Activated CD4-positive, alpha-beta T cell treated with anti-CD3 and anti-CD28 coated beads, Interleukin-2, amount 10 ng/mL, durations not matched to agents 24 days and 14 days (primary cell): ENCODE measurements around the gene DMAC2. TPM values are rescaled to one million over a fixed set of nuclear protein-coding genes. Genes with fewer than 3 reads are reported as not detected.
A peak's percentile ranks its signal among the peaks of the same experiment; 100 is the strongest.

Experiments used
- DNase-seq: peaks from one replicate; pipeline ENCODE4 v3.0.0; 2022
- H3K27ac Mint-ChIP-seq: one replicate; pipeline ENCODE4 v1.8.0; 2022; ENCODE audit warnings: mild to moderate bottlenecking, mixed read lengths
- H3K27me3 Mint-ChIP-seq: one replicate; pipeline ENCODE4 v1.8.0; 2022; ENCODE audit warnings: mixed read lengths
- H3K36me3 Mint-ChIP-seq: one replicate; pipeline ENCODE4 v1.8.0; 2022; ENCODE audit warnings: low read depth, mild to moderate bottlenecking, mixed read lengths
- H3K4me1 Mint-ChIP-seq: one replicate; pipeline ENCODE4 v1.8.0; 2021; ENCODE audit warnings: mixed read lengths
- H3K4me3 Mint-ChIP-seq: one replicate; pipeline ENCODE4 v1.8.0; 2022; ENCODE audit warnings: mild to moderate bottlenecking, moderate library complexity, mixed read lengths
- H3K9me3 Mint-ChIP-seq: one replicate; pipeline ENCODE4 v1.8.0; 2021; ENCODE audit warnings: mixed read lengths
- intact Hi-C: fragments of 100-400 bp; cut with micrococcal nuclease; formaldehyde crosslinking; loops from one replicate; pipeline ENCODE4 v1.15.1; 2023
- total RNA-seq: library from RNA; stranded (reverse); gene quantifications from 2 replicates; pipeline ENCODE4 v1.2.3, GENCODE V29; 2022

Gene DMAC2
- total RNA-seq, 1 donor from 2014 or later, result 58.7 TPM

DNA sequence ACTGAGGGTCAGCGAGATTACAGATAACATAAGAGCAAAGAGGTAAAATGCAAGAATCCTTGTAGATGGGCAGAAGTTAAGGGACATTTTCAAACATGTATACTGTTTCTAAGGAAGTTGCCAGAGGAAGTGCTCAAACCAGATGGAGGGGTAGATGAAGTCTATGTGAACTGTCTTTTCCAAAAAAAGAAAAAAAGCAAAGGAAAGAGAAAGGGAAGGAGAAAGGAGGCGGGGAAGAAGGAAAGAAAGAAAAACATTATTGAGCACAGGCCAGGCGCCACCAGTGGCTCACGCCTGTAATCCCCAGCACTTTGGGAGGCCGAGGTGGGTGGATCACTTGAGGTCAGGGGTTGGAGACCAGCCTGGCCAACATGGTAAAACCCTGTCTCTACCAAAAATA, 5.3 kb downstream of the DMAC2 start:
- no peak overlapping the region for H3K4me3 Mint-ChIP-seq
- H3K27ac Mint-ChIP-seq, result peak overlapping the region; percentile 29
- no peaks in the 10 kb centered on the region for H3K27me3 Mint-ChIP-seq
- H3K4me1 Mint-ChIP-seq, result peaks cover 7% of the 10 kb centered on the region
- intact Hi-C loops, result no loop called here
- peaks cover 26% of the 10 kb centered on the region for H3K36me3 Mint-ChIP-seq
- no peaks in the 10 kb centered on the region for H3K9me3 Mint-ChIP-seq
- DNase-seq, result no peak

DNA sequence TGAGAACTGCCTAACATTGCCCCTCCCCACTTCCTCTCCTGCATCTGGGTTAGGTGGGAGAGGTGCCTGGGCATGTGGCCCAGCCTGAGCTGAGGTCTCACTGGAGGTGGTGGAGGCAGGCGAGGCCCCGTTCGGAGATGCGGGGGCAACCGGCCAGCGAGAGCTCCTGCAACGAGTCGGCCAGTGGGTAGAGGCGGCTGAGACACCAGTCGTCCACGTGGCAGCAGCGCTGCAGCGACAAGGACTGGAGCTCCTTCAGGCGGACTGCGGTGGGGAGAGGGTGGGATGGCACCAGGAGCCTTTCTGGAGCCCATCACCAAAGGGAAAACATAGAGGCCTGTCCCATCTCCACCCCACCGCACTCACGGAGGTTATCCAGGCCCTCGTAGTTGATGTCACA, 6.5 kb downstream of the DMAC2 start:
- H3K4me3 Mint-ChIP-seq, result no peak overlapping the region
- peaks cover 28% of the 10 kb centered on the region for H3K36me3 Mint-ChIP-seq
- H3K27ac Mint-ChIP-seq, result no peak overlapping the region
- no peaks in the 10 kb centered on the region for H3K9me3 Mint-ChIP-seq
- peaks cover 9% of the 10 kb centered on the region for H3K4me1 Mint-ChIP-seq
- no peak for DNase-seq
- H3K27me3 Mint-ChIP-seq, result no peaks in the 10 kb centered on the region
- intact Hi-C loops, result no loop called here

DNA sequence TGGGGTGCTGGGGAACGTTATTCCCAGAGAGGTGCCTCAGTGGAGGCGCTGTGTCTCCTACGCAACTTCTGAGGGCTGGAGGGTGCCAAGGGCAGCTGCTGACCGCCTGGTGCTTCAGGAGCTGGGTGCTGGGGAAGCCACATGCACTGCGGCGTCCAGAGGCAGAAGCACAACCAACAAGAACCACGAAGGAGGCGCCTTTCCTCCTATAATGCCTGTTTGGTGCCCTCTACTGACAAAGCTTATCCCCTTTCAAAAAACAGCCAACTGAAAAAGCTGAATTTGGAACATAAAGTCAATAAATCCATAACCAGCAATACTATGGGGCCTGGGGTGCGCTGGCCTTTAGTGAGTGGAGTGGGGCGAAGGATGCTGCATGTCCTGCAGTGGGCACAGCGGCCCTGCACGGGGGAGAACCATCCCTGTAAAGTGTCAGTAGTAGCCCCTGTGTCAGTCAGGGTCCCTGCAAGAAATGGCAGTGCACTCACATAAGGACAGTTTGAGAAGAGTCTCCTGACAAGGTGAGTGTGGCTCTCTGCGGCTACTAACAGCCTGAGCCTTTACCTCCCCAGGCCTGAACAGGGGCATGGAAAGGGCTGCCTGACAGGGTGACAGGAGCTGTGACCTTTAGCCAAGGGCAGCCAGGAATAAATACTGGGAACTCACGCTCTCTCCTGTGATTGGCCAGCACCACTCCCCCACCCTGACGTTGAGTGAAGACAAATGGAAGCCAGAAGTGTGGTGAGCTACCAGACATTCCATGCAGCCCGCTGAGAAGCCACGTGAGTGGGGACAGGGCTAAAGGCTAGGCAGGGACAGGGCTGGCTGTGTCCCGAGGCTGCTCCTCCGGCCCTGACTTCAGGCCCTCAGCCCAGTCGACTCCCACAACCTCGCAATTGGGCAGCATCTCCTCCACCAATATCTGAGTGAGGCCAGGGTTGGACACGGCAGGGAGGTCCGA, 8.0 kb downstream of the DMAC2 start:
- Mint-ChIP-seq H3K9me3 (no peaks in the 10 kb centered on the region), H3K36me3 (peaks cover 28% of the 10 kb centered on the region), H3K27me3 (no peaks in the 10 kb centered on the region), H3K4me3 (no peak overlapping the region), H3K27ac (no peak overlapping the region), H3K4me1 (peaks cover 14% of the 10 kb centered on the region)
- no peak for DNase-seq
- intact Hi-C loops, result no loop called here

DNA sequence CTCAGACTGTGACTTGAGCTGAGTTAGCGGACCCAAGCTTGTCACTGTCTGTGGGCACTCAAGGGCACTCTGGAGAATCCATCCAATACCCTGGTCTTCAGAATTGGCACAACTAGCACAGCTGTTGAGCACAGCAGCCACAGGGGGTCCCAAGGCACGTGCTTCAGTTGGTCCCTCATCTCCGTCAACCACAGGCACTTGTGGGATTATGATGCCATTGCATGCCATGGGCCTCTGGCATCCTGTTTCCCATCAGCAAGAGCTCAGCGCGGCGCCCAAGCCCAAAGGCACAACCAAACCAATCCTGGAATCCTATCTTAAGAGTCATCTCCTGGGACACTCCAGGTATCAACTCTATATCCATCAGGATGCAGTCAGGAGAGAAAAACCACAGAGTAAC, 8.8 kb downstream of the DMAC2 start:
- Mint-ChIP-seq H3K4me3 (no peak overlapping the region), H3K4me1 (peaks cover 14% of the 10 kb centered on the region), H3K36me3 (peaks cover 25% of the 10 kb centered on the region), H3K27ac (peak overlapping the region; percentile 12), H3K9me3 (no peaks in the 10 kb centered on the region), H3K27me3 (no peaks in the 10 kb centered on the region)
- intact Hi-C loops, result no loop called here
- no peak for DNase-seq

DNA sequence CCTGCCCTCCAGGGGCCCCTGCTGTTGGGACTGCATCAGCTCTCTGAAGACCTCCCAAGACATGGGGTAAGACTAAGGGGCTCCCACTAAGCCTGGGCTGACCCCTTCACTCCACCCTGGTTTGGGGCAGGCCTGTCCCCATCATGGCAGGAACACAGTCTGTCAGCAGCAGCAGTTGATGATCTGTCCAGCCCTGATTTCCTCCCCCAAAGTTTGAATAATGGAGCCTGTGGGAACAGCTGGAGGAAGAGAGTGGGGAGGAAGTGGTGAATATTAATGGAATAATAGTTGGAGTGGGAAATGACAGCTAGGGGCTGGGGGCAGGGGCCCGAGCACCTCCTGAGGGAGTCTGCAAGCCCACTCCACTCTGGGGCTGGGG, 11.2 kb downstream of the DMAC2 start:
- H3K4me1 Mint-ChIP-seq, result peaks cover 12% of the 10 kb centered on the region
- H3K27ac Mint-ChIP-seq, result peak overlapping the region; percentile 61
- peaks cover 23% of the 10 kb centered on the region for H3K36me3 Mint-ChIP-seq
- intact Hi-C loops, result loop anchor here (1.0 kb wide), 1 partner anchor 11 kb away; the partner anchor contains the start of gene DMAC2
- H3K9me3 Mint-ChIP-seq, result no peaks in the 10 kb centered on the region
- H3K4me3 Mint-ChIP-seq, result peak overlapping the region; percentile 91
- no peaks in the 10 kb centered on the region for H3K27me3 Mint-ChIP-seq
- no peak for DNase-seq

DNA sequence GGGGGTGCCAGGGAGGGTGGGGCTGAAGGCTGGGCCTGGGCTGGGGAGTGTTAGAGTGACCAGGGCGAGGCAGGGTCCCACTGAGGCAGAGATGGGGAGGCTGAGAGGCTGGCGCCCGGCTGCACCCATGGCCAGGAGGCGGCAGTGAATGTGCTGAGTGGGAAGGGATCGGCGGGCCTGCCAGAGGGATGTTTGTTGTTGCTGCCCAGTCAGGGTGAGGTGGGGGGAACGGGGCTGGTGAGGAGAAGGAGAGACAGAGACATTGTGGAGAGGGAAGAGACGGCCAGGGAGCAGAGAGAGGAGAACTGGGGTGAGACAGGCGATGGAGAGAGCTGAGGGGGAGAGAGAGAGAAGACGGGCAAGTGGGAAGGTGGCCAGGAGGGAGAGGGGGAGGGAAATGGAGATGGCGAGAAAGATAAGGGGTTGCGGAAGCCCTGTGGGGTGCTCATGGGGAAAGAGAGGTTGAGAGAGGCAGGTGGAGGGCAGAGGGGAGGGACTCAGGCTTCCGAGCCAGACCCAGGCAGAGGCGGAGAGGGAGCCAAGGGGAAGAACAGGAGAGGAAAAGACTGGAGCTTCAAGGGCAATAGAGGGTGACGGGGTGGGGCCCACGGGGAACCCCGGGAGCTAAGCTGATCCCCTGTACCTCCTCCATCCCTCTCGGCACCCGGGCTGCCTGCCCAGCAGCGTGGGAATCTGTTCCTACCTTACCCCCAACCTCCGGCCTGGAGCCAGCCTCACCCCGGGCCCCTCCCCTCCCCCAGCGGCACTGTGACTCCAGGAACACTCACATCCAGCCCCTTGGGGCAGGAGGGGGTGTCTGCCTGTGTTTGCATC, 11.8 kb downstream of the DMAC2 start:
- intact Hi-C loops, result loop anchor here (1.0 kb wide), 1 partner anchor 11 kb away; the partner anchor contains the start of gene DMAC2
- Mint-ChIP-seq H3K27me3 (no peaks in the 10 kb centered on the region), H3K36me3 (peaks cover 22% of the 10 kb centered on the region), H3K9me3 (no peaks in the 10 kb centered on the region), H3K27ac (peak overlapping the region; percentile 95), H3K4me1 (peaks cover 12% of the 10 kb centered on the region), H3K4me3 (peak overlapping the region; percentile 91)
- DNase-seq, result peak; percentile 74

DNA sequence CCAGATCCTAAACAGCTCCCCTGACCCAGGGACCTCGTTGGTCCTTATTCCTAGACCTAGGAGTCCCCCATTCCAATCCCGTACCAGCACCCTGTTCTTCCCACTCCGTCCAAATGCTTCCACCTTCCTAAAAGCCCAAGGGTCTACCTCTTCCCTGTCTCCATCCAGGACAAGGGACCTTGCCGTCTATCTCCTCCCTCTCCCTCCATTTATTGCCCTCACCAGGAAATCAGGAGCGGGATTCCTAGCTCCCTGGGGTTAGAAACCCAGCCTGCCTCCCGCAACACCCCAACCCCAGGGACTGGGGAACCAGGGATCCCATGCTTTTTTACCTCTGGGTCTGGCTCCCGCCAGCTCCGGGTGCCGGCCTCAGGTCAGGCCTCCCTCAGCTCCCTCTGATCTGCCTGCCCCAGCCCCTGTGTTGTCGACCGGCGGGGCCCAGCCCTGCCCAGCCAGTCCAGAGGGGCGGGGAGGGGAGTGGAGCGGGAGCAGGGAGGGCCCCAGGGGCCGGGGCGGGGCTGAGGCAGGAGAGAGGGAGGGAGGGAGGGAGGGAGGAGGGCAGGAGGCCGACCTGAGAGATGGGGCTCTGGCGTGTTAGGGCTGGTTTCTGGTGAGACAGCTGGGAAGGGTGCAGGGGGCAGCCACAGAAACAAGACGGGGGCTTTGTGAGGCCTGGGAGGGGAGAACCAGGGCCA, 12.6 kb downstream of the DMAC2 start, which contains the start of gene B3GNT8:
Gene B3GNT8 (minus strand): TSS at position 423 of the 695 bp plus-strand sequence. CDS start 596 bp downstream, outside the sequence.
- H3K4me3 Mint-ChIP-seq, result peak within 1 kb of the TSS; percentile 91
- H3K36me3 Mint-ChIP-seq, result peaks cover 24% of the 10 kb centered on the region
- intact Hi-C loops, result no loop called here

DNA sequence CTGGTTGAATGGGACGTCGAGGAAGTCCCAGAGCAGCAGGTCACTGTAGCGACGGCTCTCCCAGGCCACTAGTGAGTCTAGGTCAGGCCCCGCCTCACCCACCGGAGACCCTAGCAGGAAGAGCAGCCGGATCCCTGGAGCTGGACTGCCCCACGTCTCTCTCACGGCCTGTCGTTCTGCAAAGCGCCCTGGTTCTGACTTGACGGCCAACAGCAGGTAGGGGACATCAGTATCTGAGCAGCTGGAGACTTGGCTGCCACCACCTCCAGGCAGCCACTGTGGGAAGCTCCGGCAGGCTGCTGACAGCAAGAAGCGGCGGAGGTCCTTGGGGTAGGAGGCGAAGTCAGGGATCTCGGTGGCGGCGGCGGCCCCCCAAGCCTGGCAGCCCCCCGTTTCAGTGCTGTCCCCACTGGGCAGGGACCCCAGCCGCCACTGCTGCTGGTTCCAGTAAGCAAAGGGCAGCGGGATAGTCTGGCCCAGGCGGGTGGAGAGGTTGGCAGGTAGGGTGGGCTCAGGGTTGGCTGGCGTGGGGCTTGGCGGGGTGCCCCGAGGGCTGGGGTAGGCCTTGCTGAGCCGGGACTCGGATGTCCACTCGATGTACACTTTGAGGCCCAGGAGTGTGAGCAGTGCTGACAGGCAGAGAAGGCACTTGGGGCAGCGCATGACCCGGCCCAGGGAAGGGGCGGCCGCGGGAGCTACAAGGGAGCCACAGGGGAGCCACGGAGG, 13.4 kb downstream of the DMAC2 start:
- intact Hi-C loops, result no loop called here
- Mint-ChIP-seq H3K9me3 (no peaks in the 10 kb centered on the region), H3K27me3 (no peaks in the 10 kb centered on the region), H3K4me1 (peaks cover 13% of the 10 kb centered on the region), H3K36me3 (peaks cover 22% of the 10 kb centered on the region), H3K4me3 (no peak overlapping the region), H3K27ac (no peak overlapping the region)
- DNase-seq, result no peak

More for the DNA sequence above, 12.6 kb downstream of the DMAC2 start, which contains the start of gene B3GNT8:
- Mint-ChIP-seq H3K27ac (peak within 1 kb of the TSS; percentile 95), H3K9me3 (no peaks in the 10 kb centered on the region), H3K4me1 (peaks cover 12% of the 10 kb centered on the region), H3K27me3 (no peaks in the 10 kb centered on the region)
- peak; percentile 79 for DNase-seq

DNA sequence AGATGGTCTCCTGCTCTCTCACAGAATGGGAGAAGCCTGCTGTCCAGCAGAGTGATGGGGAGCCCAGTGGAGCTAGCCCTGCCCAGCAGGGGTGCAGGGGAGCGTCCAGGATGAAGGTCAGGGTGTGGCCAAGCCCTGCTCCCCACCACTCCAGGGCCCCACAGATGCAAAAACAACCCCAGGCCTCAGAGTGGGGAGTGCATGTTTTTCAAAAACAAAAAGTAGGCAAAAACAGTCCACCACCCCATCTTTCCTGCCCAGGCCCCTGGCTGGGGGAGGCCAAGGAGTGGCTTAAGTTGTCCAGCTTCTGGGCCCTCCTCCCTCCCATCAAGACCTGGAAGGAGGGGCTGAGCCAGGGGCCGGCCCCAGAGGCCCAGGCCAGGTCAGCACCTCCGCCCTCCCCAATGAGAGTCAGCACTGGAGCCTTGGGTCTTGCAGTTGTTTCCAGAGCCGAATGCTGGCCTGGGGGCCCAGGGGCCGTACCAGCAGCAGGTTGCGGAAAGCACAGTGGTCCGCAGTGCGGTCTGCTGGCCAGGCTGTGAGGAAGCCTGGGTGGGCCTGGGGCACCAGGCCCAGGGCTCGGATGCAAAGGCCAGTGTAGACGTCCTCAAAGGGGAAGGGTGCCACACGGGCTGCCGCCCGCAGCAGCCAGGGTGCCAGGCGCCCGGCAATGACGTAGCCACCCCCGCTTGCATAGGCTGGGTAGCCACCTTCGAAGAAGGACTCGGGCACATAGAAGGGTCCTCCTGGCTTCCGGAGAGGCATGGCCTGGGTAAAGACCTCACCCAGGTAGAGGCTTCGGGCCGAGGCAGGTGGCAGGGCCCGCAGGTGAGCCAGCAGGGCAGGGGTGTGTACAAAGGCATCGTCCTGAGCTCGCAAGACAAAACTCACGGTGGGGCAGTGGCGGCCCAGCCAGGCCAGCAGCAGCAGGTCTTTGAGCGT, 14.3 kb downstream of the DMAC2 start:
- intact Hi-C loops, result no loop called here
- DNase-seq, result no peak
- Mint-ChIP-seq H3K27me3 (no peaks in the 10 kb centered on the region), H3K9me3 (no peaks in the 10 kb centered on the region), H3K36me3 (peaks cover 19% of the 10 kb centered on the region), H3K4me3 (no peak overlapping the region), H3K27ac (peak overlapping the region; percentile 70), H3K4me1 (peaks cover 13% of the 10 kb centered on the region)

DNA sequence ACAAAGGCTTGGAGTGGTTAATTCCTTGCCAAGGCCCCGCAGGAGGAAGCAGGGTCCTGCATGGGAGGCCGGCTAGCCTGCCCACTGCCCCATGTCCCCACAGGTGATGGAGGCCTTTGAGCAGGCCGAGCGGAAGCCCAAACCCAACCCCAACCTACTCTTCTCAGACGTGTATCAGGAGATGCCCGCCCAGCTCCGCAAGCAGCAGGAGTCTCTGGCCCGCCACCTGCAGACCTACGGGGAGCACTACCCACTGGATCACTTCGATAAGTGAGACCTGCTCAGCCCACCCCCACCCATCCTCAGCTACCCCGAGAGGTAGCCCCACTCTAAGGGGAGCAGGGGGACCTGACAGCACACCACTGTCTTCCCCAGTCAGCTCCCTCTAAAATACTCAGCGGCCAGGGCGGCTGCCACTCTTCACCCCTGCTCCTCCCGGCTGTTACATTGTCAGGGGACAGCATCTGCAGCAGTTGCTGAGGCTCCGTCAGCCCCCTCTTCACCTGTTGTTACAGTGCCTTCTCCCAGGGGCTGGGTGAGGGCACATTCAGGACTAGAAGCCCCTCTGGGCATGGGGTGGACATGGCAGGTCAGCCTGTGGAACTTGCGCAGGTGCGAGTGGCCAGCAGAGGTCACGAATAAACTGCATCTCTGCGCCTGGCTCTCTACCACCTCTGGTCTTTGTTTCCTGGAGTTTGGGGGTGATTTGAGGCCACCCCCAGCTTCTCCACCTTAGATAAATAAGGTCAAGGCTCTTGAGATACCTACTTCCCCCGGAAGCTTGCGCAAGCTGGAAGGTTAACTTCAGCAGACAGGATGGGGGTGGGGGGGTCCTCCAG, 15.2 kb downstream of the DMAC2 start:
- no peaks in the 10 kb centered on the region for H3K27me3 Mint-ChIP-seq
- H3K36me3 Mint-ChIP-seq, result peaks cover 24% of the 10 kb centered on the region

DNA sequence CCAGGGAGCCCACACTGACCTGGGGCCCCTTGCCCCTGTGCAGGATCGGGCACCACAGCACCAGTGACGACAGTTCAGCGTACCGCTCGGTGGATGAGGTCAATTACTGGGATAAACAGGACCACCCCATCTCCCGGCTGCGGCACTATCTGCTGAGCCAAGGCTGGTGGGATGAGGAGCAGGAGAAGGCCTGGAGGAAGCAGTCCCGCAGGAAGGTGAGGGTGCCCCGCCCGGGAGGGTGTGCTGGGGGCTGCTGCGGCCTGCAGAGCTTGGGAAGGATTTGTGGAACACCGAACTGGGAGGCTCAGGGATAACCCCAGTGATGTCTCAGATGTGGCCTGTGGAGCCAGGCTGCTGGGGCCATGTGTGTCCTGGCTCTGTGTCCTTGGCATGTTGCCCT, 16.8 kb downstream of the DMAC2 start:
- DNase-seq, result no peak
- Mint-ChIP-seq H3K9me3 (no peaks in the 10 kb centered on the region), H3K27me3 (no peaks in the 10 kb centered on the region), H3K4me3 (no peak overlapping the region), H3K27ac (no peak overlapping the region), H3K36me3 (peaks cover 31% of the 10 kb centered on the region), H3K4me1 (peaks cover 6% of the 10 kb centered on the region)
- intact Hi-C loops, result no loop called here

More for the DNA sequence above, 15.2 kb downstream of the DMAC2 start:
- peaks cover 13% of the 10 kb centered on the region for H3K4me1 Mint-ChIP-seq
- H3K9me3 Mint-ChIP-seq, result no peaks in the 10 kb centered on the region
- no peak overlapping the region for H3K27ac Mint-ChIP-seq
- intact Hi-C loops, result no loop called here
- H3K4me3 Mint-ChIP-seq, result no peak overlapping the region
- no peak for DNase-seq
